Left ventricle myocardium superior (tissue), 1 donor: ENCODE data around the gene OR52I1. TPM values are rescaled to one million over a fixed set of nuclear protein-coding genes. Genes with fewer than 3 reads are reported as not detected.

Experiments used
- ATAC-seq: fragments of 200-7000 bp; cut with Tn5 transposase; one replicate; pipeline ENCODE4 v1.9.1; 2020; ENCODE audit warnings: mild to moderate bottlenecking, moderate library complexity
- DNase-seq: peaks from one replicate; pipeline ENCODE4 v3.0.0-alpha.2; 2020
- intact Hi-C: fragments of 100-400 bp; cut with micrococcal nuclease; formaldehyde crosslinking; loops from one replicate; pipeline ENCODE4 v1.11.0; 2022
- long read RNA-seq: library from polyadenylated mRNA; unstranded; transcript quantifications from one replicate; pipeline ENCODE4 v2.0.0, GENCODE V29; 2021
- total RNA-seq: library from RNA; stranded (reverse); fragmentation: NEBNext Ultra II Directional; extraction: Animal tissue kit (Norgen Biotek cat#: 25700); gene quantifications from one replicate; pipeline ENCODE4 v1.2.1, GENCODE V29; 2021
- donor health status: DM: no; HTN: yes; CAD: no; lungs with severe emphysema.

OR52I1 gene, protein sequence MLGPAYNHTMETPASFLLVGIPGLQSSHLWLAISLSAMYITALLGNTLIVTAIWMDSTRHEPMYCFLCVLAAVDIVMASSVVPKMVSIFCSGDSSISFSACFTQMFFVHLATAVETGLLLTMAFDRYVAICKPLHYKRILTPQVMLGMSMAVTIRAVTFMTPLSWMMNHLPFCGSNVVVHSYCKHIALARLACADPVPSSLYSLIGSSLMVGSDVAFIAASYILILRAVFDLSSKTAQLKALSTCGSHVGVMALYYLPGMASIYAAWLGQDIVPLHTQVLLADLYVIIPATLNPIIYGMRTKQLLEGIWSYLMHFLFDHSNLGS
- not detected for total RNA-seq
- long read RNA-seq, result 0 reads

DNA sequence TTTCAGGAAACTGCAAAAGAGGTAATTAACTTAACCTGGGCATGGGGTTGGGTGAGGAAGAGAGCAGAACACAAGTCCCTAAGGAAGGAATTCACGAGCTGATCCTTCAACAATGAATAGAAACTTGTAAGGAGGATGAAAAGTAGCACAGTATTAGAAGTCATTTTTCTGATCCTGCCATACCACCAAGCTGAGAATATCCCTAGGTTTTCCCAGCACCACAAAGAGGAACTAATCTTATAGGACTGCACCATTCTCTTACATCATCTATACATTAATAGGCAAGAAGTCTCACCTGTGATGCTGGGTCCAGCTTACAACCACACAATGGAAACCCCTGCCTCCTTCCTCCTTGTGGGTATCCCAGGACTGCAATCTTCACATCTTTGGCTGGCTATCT, at the start of gene OR52I1:
Gene OR52I1 (plus strand): TSS at position 301 of the 400 bp plus-strand sequence. CDS start 0 bp downstream, at position 301.
- no peak for DNase-seq
- ATAC-seq, result no peak
- intact Hi-C loops, result no loop called here

DNA sequence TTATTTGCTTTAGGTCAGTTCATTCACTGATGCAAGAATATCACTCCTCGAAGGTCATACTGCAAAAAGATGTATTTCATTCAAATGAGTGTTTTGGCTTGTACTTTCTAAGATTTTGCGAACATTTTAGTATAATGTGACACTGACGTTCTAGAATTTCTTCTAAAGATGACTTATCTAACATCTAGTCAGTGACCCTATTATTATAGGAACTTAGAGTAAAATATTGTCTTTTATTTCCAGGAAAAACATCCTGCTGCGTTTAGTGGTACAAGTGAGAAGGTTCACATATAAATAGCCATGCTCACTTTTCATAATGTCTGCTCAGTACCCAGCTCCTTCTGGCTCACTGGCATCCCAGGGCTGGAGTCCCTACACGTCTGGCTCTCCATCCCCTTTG, 48.9 kb upstream of the OR52I1 start, which contains the start of gene OR52M1:
Gene OR52M1 (plus strand): TSS at position 301 of the 400 bp plus-strand sequence. CDS start 0 bp downstream, at position 301.
- intact Hi-C loops, result no loop called here
- no peak for DNase-seq
- ATAC-seq, result no peak

DNA sequence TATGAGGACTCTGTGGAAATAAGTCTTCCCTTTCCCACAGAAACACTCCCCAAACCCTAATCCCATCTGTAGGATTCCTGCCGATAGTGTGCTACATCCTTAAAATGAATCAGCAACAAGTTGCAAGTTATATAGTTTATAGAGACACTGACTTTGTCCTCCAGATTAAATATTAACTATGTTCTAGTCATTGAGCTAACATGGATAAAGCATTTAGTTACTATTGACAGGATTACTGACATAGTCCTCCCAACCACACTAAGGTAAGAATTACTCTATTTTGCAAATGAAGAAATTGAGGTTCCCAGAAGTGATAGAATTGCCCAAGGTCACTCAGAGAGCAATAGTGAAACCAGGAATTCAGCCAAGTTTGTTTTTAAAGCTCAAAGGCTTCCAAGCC, 47.0 kb upstream of the OR52I1 start:
- ATAC-seq (no peak), DNase-seq (no peak)
- intact Hi-C loops, result no loop called here

DNA sequence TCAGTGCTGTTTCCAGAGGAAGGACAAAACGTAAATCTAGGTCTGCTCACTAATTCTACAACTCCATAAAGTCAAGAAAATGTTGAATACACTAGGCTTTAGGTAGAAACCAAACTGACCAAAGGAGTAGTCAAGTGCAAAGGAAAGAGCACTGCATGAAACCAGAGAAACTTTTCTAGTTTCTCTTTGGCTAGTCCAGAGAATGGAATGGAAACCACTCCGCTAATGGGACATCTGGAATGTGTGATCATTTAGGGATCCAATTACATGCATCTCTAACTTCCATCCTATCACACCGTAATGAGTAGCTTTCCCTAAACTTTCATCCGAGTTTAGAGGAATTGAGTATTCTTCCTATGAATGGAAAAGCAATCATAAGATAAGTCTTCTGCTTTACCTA, 46.4 kb upstream of the OR52I1 start:
- no peak for DNase-seq
- intact Hi-C loops, result no loop called here
- ATAC-seq, result no peak

DNA sequence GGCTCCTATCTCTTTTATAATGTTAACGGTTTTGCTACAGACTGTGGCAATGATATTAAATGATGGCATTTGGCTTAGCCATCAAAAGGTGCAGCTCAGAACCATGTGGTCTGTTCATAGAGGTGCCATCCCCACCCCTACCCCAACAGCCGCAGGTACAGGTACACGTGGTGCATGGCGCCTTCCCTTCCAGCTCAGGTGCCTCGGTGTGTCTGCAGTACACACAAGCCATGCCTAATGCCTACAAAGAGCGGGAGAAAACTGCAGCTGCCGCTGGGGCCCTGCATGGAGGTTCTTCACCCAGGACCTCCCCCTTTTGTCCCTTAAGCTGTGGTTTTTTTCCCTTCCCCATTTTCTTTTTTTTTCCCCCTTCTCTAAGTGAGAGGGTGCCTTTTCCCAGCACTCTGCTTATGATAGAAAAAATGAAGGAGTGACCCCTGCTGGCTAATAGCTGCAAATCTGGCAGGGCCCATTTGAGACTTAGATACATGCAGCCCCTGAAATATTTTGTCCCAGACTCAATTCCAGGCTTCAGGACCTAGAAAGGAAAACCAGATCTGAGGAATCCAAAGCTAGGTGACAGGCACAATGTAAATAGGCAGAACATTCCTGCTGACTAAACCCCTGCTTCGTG, 42.4 kb upstream of the OR52I1 start:
- ATAC-seq (no peak), DNase-seq (no peak)
- intact Hi-C loops, result no loop called here

DNA sequence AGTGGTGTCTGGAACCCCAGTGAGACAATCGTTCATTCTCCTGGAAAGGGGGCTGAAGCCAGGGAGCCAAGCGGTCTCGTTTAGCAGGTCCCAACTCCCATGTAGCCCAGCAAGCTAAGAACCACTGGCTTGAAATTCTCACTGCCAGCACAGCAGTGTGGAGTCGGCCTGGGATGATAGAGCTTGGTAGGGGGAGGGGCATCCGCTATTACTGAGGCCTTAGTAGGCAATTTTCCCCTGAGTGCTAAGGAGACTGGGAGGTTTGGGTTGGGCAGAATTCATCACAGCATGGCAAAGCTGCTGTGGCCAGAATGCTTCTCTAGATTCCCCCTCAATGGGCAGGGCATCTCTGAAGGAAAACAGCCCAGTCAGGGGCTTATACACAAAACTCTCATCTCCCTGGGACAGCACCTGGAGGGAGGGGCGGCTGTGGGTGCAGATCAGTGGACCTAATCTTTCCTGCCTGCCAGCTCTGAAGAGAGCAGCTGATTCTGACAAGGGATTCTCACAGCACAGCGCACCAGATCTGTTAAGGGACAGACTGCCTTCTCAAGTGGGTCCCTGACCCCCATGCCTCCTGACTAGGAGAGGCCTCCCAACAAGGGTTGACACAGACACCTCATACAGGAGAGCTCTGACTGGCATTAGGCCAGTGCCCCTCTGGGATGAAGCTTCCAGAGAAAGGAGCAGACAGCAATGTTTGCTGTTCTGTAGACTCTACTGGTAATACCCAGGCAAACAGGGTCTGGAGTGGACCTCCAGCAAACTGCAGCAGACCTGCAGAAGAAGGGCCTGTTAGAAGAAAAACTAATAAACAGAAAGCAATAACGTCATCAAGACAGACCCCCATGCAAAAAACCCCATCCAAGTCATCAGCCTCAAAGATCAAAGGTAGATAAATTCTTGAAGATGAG, 34.1 kb upstream of the OR52I1 start:
- DNase-seq, result no peak
- intact Hi-C loops, result no loop called here
- no peak for ATAC-seq

DNA sequence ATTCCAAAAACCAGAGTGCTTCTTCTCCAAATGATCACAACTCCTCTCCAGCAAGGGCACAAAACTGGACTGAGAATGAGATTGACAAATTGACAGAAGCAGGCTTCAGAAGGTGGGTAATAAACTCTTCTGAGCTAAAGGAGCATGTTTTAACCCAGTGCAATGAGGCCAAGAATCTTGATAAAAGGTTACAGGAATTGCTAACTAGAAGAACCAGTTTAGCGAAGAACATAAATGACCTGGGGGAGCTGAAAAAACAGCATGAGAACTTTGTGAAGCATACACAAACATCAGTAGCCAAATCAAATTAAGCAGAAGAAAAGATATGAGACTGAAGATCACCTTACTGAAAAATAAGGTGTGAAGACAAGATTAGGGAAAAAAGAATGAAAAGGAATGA, 33.4 kb upstream of the OR52I1 start:
- intact Hi-C loops, result no loop called here
- DNase-seq (no peak), ATAC-seq (no peak)

DNA sequence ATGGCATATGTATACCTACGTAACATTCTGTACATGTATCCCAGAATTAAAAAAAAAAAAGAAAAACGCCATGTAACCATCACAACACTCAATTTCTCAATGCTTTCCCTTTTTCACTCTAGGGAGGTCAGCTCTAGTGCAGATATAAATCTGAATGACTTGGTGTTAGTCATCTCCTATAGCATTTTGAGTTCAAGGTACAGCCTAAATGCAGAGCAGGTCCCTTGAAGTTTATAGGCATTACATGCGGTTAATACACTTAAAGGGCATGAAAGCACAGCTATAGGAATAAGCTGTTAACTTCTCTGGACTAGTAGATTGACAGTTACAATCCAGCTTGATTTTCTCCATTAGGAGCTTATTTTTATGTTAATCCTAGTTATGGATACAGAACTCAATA, 28.5 kb upstream of the OR52I1 start:
- no peak for ATAC-seq
- intact Hi-C loops, result no loop called here

DNA sequence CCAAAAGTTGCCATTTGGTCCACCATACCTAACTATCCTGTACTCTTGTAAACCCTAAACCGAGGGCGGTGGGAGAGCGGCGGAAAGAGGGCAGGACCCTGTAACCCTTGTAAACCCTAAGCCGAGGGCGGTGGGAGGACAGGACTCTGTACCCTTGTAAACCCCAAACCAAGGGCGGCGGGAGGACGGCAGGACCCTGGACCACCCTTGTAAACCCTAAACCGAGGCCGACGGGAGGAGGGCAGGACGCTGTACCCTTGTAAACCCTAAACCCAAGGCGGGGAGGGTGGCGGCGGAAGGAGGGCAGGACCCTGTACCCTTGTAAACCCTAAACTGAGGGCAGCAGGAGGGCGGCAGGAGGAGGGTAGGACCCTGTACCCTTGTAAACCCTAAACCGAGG, 24.8 kb upstream of the OR52I1 start:
- ATAC-seq (no peak), DNase-seq (no peak)
- intact Hi-C loops, result no loop called here

More for the DNA sequence above, 28.5 kb upstream of the OR52I1 start:
- DNase-seq, result no peak

DNA sequence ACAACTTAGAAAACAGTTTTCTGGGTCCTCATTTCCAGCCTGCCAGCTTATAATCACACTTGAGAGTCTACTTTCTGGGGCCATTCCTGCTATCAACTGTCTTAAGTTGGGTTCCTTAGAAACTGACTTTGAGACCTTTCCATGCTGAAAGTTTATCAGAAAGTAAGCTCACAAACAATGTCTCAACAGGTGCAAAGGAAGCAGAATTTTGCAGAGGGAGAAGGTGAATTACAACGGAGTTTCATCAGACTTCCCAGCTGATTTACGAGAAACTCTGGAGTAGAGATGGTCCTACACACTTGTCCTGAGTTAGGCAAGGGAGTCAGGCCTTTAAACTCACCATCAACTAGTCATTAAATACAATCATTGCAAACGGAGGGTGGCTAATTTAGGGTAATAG, 17.0 kb upstream of the OR52I1 start:
- ATAC-seq (no peak), DNase-seq (no peak)
- intact Hi-C loops, result no loop called here

DNA sequence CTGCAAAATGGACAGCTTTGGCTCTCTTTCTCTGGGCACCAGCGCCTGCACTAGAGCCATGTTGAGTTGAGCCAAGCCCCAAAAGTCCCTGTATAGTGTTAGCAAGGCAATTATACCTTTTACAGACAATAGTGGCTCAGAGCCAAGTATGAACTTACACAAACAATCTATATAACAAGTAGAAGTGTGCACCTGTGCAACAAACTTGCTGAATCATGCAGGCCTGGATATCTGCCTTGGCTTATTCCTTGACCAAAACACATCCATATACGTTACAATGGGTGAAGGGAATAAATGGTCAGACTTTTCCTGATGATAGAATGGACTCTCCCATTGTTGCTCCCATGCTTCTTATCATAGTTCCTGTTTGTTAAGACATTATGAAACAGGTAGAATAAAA, 16.1 kb upstream of the OR52I1 start:
- no peak for DNase-seq
- ATAC-seq, result no peak
- intact Hi-C loops, result no loop called here

DNA sequence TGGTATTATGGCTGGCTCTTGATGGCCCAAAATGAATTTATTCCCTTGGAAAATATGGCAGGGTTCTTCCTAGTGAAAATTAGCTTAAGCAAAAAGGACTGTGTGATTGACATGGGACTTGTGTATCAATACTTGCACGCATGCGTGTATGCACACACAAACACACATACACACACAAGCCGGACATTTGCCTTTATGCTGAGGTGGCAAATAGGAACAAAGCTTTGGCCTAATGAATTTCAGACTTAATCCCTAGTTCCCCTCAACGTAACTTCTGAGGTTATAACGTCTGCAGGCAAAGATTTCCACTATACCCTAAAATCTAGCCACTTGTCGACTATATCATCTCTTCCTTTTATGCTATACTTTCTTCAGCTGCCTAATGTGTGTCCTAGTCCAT, 15.2 kb upstream of the OR52I1 start:
- DNase-seq (no peak), ATAC-seq (no peak)
- intact Hi-C loops, result no loop called here

DNA sequence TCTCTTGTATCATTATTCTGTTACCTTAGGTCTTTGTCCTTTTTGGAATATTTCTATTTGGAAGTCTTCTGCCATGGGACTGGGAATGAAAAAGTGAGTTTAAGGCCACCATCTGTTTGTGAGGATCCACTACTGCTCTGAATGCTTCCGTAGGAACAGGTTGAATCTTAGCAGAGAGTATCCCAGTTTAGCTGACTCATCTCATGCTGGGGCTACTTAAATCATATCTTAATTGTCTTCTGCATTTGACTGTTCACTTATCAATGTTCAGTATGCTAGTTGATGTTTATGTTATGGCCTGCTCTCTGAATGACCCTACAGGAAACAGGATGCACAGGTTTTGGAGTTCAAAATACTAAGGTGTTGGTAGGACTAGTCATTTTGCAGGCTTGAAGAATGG, 13.7 kb upstream of the OR52I1 start:
- intact Hi-C loops, result no loop called here
- no peak for ATAC-seq
- DNase-seq, result no peak

DNA sequence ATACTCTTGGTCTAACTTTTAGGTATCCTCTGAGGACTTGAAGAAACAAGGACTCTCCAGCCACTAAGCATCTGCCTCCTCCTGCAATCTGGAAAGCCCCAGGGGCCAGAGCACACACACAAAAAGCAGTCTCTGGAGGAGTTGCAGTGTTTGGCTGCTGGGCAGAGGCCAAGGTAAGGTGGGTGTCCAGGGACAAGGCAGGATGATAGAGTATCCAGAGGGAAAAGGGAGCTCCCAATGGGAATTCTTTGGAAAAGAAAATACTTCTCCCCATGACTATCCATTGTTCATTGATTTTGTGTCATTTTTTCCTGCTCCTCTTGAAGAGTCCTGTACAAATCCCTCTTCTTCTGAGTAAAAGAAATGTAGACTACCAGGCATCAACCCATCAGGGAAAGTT, 12.4 kb upstream of the OR52I1 start, which contains the start of gene OR52I2:
Gene OR52I2 (plus strand): TSS at position 301 of the 400 bp plus-strand sequence.
- ATAC-seq (no peak), DNase-seq (no peak)
- intact Hi-C loops, result no loop called here

DNA sequence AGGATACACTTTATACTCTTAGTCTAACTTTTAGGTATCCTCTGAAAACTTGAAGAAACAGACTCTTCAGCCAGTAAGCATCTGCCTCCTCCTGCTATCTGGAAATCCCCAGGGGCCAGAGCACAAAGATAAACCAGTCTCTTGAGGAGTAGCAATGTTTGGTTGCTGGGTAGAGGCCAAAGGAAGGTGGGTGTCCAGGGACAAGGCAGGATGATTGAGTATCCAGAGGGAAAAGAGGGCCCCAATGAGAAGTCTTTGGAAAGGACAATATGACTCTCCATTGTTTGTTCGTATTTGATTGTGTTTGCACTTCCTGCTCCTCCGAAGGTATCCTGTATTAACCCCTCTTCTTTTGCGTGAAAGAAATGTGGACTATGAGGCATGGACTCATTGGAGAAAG, 4.8 kb upstream of the OR52I1 start:
- ATAC-seq, result no peak
- no peak for DNase-seq
- intact Hi-C loops, result no loop called here

DNA sequence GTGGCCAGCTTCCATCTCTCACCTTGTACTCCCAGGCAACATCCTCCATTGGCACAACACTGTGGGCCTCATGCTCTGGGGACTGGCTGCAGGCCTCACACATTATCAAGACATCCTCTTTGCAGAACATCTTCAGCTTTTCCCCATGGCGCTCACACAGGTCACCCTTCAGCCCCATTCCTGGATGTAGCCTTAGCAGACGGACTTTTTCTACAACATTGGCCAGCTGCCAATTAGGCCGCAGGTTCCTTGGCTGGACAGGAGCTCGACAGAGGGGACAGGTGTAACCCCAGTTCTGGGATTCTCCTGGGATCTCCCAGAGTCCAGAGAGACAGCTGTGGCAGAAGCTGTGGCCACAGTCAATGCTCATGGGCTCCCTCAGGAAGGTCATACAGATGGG, 11.2 kb downstream of the OR52I1 start:
- DNase-seq (no peak), ATAC-seq (no peak)
- intact Hi-C loops, result no loop called here

DNA sequence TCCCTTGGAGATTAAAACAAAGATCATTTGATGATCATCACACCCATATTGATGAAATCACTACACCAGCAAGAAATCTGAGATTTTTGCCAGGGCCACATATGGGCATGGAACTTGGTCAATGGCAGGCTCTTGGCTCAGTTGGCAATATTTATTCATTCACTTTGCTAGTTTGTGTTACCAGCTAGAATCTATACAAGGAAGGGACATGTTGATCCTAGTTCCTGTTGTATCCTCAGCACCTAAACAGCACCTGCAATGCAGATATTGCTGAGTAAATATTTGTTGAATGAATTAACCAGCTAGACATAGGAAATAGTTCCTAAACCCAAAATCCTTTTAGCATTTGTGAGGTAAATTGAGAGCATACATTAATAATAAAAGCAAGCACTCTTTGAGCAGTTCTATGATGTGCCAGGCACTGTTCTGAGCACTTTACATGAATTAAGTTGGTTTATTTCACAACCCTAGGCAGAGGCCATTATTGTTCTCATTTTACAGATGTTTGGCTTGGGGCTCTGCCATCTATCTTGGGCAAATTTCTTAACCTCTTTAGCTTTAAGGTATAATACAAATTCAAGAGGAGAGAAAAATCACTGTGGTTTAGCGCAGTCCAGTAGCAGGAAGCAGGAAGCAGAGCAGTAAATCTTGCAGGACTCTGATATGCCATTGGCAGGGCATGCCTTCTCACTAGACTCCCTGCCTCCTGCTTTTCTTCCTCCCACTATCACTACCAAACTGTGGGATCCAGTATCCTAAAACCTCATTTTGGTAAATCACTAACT, 12.6 kb downstream of the OR52I1 start:
- intact Hi-C loops, result no loop called here
- ATAC-seq (no peak), DNase-seq (no peak)

DNA sequence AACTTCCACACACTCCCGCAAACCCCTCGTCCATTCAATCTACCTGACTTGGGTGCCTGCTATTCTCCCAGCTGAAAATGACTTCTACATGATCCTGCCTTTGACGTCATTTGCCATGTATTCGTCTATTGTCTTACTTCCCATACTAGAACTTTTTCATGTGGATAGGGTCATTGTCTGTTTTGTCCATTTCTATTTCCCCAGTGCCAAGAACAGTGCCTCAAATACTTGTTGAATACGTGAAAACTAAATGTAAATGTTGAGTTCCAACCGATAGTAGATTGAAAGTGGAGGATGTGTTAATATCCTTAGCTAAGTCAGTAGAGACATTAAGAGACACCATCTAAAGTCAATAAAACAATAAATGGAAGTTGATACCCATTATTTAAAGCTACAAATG, 13.3 kb downstream of the OR52I1 start:
- ATAC-seq, result no peak
- no peak for DNase-seq
- intact Hi-C loops, result no loop called here
